KMS-11 (cell line): ENCODE results near the gene IFI27.
A peak's percentile ranks its signal among the peaks of the same experiment; 100 is the strongest.

Experiments used
- H2AFZ ChIP-seq: fragments of 200-600 bp; sonication (generic); 2 replicates; pipeline ENCODE4 v1.6.1; 2016; ENCODE audit warnings: antibody characterized with exemption, mixed run types, low read depth
- H3K27ac ChIP-seq: fragments of 200-600 bp; sonication (generic); 2 replicates; pipeline ENCODE4 v1.6.1; 2016; ENCODE audit warnings: mild to moderate bottlenecking, mixed run types
- H3K27me3 ChIP-seq: fragments of 200-600 bp; sonication (generic); 2 replicates; pipeline ENCODE4 v1.6.1; 2017; ENCODE audit warnings: mild to moderate bottlenecking, low read depth, mixed run types, moderate library complexity; ENCODE audit not compliant: insufficient read depth
- H3K36me3 ChIP-seq: fragments of 200-600 bp; sonication (generic); 2 replicates; pipeline ENCODE4 v1.6.1; 2017; ENCODE audit warnings: mild to moderate bottlenecking, mixed run types; ENCODE audit not compliant: insufficient read depth
- H3K4me1 ChIP-seq: fragments of 200-600 bp; sonication (generic); 2 replicates; pipeline ENCODE4 v1.6.1; 2016; ENCODE audit warnings: mild to moderate bottlenecking, low read depth, mixed run types; ENCODE audit not compliant: poor library complexity, severe bottlenecking
- H3K4me2 ChIP-seq: fragments of 200-600 bp; sonication (generic); 2 replicates; pipeline ENCODE4 v1.7.0; 2016; ENCODE audit warnings: mild to moderate bottlenecking, mixed run types
- H3K4me3 ChIP-seq: fragments of 200-600 bp; sonication (generic); IDR thresholded peaks from 2 replicates; pipeline ENCODE4 v1.6.1; 2017; ENCODE audit warnings: low read depth, low read length, mixed read lengths; ENCODE audit not compliant: insufficient read depth
- H3K79me2 ChIP-seq: fragments of 200-600 bp; sonication (generic); 2 replicates; pipeline ENCODE4 v1.6.1; 2016; ENCODE audit warnings: low read depth, mixed run types; ENCODE audit not compliant: insufficient read depth
- H3K9ac ChIP-seq: fragments of 200-600 bp; sonication (generic); 2 replicates; pipeline ENCODE4 v1.6.1; 2016; ENCODE audit warnings: mild to moderate bottlenecking, mixed run types
- H4K20me1 ChIP-seq: fragments of 200-600 bp; sonication (generic); 2 replicates; pipeline ENCODE4 v1.6.1; 2016; ENCODE audit warnings: mild to moderate bottlenecking, mixed run types; ENCODE audit not compliant: insufficient read depth
- CTCF ChIP-seq: fragments of 200-600 bp; sonication (generic); conservative IDR thresholded peaks from 2 replicates; pipeline ENCODE4 v1.6.1; 2017; ENCODE audit warnings: low read depth, mild to moderate bottlenecking, antibody characterized with exemption, low read length, moderate library complexity, mixed read lengths

Gene IFI27

GRCh38 chr14:94128216-94128839 lies 17.8 kb downstream of the IFI27 start:
- Histone ChIP-seq H3K79me2 (no peaks in the 10 kb centered on the region), H3K36me3 (no peaks in the 10 kb centered on the region), H3K4me3 (no peak overlapping the region), H3K9ac (no peak overlapping the region), H3K27ac (no peak overlapping the region), H2AFZ (no peak overlapping the region), H4K20me1 (no peaks in the 10 kb centered on the region), H3K4me2 (peak overlapping the region; percentile 80; the same call in 1 of the 2 replicates), H3K27me3 (no peaks in the 10 kb centered on the region), H3K4me1 (peaks cover 4% of the 10 kb centered on the region)
- TF ChIP-seq CTCF = no peak

DNA sequence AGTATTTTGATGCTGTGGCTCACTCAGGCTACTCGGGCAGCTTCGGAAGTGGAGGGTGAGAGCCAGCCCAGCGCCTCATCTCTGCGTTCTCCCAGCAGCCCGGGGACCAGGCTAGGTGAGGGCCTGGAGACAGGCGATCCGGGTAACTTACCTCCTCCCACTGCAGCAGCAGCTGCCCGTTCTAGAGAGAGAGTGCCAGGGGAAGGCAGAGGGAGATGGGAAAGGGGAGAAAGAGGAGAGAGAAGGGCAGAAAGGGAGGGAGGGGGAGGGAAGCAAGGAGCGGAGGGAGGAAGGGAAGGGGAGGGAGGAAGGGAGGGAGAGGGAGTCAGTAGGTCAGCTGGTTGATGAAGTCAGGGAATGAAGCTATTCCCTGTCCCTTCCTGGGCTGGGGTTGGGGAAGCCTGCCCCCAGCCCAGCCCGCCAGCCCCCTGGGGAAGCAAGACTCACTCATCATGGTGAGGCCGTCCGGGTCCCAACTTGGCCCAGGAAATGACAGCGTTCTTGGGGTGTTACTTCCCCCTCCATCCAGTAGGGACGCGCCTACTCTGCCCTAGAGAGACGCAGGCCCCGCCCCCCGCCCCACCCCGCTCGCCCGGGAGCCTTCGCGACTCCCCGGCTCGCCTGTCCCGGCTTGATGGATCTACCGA lies 18.7 kb downstream of the IFI27 start, which contains the start of gene IFI27L2:
IFI27L2 (minus strand) TSS at position 494 of the 647 bp plus-strand sequence; CDS start at position 454, 40 bp downstream.
- Histone ChIP-seq H3K27me3 (no peaks in the 10 kb centered on the region), H3K4me1 (peaks cover 4% of the 10 kb centered on the region), H4K20me1 (no peaks in the 10 kb centered on the region), H3K27ac (no peak within 1 kb of the TSS), H3K79me2 (no peaks in the 10 kb centered on the region), H3K36me3 (no peaks in the 10 kb centered on the region), H3K9ac (peak within 1 kb of the TSS; percentile 42; the same call in 1 of the 2 replicates), H3K4me2 (peak within 1 kb of the TSS; percentile 81), H3K4me3 (no peak within 1 kb of the TSS), H2AFZ (peak within 1 kb of the TSS; percentile 91)
- TF ChIP-seq CTCF = no peak; the same call in 1 of the 2 replicates

DNA sequence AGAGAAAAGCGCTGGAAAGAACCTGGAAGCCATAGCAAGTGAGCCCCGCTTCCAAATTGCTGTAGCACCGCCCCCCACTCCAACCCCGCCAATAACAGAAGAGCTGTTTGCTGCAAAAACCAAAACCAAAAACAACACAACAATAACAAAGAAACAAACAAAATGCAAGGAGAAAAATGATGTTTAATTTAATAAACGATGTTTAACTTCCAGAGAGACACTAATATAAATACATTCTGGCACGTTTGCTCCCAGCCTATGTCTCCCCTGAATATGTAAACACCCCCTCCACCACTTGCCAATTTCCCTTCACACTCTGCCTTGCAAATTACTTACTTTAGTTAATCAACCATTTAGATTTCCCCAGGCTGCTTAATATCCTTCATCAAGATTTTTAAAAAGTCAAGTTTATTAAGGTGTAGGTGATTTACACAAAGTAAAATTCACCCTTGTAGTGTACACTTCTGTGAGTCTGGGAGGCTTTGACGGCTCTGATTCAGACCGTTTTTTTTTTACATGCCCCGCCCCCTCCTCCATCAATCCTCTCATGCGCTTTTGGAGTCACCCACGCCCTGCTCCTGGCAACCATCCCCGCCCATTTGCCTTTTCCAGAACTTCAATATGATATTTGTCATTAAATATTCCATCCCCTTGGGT lies 19.4 kb downstream of the IFI27 start:
- H3K4me2 ChIP-seq = peak overlapping the region; percentile 81
- no peaks in the 10 kb centered on the region for H3K79me2 ChIP-seq
- no peaks in the 10 kb centered on the region for H3K36me3 ChIP-seq
- no peak overlapping the region; the same call in 1 of the 2 replicates for H3K9ac ChIP-seq
- peak overlapping the region; percentile 91 for H2AFZ ChIP-seq
- no peaks in the 10 kb centered on the region for H4K20me1 ChIP-seq
- TF ChIP-seq CTCF = 0 out of 2 replicates have a peak, but pooled peaks have one; percentile 35
- H3K27ac ChIP-seq = no peak overlapping the region
- peaks cover 4% of the 10 kb centered on the region for H3K4me1 ChIP-seq
- H3K4me3 ChIP-seq = no peak overlapping the region
- H3K27me3 ChIP-seq = no peaks in the 10 kb centered on the region

DNA sequence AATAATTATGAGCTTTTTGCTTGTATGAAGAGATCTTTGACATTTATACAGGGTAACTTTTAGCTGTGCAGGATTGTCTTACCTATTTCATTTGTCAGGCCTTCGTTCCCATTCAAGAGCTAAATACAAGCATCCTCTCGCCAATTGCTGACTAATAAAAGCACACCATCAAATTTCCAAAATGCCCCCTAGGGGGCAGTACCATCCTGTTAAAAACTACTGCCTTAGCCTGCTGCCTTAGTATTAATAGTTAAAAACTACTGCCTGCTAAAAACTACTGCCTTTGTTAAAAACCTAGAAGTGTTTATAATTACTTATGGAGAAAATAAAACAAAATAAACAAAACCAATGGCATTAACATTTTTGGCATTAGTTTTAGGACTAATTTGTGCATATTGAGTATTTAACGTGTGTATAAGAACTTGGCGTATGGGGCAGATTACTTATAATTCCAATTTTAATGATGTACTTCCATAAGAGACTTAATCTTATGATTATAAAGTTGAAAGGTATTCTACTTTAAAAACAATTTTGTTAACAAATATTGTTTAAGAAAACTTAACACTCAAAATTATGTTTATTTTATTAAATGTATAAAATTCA lies 21.9 kb downstream of the IFI27 start:
- H3K27me3 ChIP-seq = no peaks in the 10 kb centered on the region
- no peaks in the 10 kb centered on the region for H3K79me2 ChIP-seq
- no peaks in the 10 kb centered on the region for H4K20me1 ChIP-seq
- H3K27ac ChIP-seq = no peak overlapping the region
- no peak overlapping the region for H2AFZ ChIP-seq
- H3K4me1 ChIP-seq = peaks cover 9% of the 10 kb centered on the region
- no peak overlapping the region for H3K4me3 ChIP-seq
- H3K4me2 ChIP-seq = 0 out of 2 replicates have a peak overlapping the region, but pooled peaks have one; percentile 26
- H3K9ac ChIP-seq = no peak overlapping the region
- H3K36me3 ChIP-seq = no peaks in the 10 kb centered on the region
- TF ChIP-seq CTCF = peak; percentile 81
